GM10266 (cell line): Measurements from ENCODE around the gene NACC1.
"Not testable (repeated sequence)": the region's sequence is repeated elsewhere in the genome, so short reads cannot be mapped to it uniquely, and the experiment has no call there.

ENCODE experiments used
- DNase-seq: peaks from one replicate; pipeline ENCODE4 v3.0.0; 2012; ENCODE audit errors: extremely low spot score
- TF ChIP-seq, protein P1 (sequence below): IDR thresholded peaks from 2 replicates; pipeline ENCODE4 v1.5.1; 2012; ENCODE audit warnings: mild to moderate bottlenecking, low read depth; ENCODE audit not compliant: control insufficient read depth, insufficient read depth; ENCODE audit errors: missing control alignments

NACC1 gene

DNA sequence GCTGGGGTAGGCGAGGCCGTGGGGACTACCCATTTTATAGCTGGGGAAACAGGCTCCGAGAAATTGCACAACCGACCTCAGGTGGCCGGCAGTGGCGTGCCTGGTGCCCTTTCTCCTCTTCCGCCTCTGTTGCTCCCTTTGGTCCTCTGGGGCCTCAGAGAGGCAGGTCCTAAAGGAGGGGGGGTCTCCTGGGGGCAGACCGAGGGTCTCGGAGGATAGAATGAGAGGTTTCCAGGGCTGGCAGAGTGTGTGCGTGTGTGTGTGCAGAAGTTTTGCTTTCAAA, 20.8 kb downstream of the NACC1 start:
- DNase-seq: no peak
- TF ChIP-seq, protein P1, sequence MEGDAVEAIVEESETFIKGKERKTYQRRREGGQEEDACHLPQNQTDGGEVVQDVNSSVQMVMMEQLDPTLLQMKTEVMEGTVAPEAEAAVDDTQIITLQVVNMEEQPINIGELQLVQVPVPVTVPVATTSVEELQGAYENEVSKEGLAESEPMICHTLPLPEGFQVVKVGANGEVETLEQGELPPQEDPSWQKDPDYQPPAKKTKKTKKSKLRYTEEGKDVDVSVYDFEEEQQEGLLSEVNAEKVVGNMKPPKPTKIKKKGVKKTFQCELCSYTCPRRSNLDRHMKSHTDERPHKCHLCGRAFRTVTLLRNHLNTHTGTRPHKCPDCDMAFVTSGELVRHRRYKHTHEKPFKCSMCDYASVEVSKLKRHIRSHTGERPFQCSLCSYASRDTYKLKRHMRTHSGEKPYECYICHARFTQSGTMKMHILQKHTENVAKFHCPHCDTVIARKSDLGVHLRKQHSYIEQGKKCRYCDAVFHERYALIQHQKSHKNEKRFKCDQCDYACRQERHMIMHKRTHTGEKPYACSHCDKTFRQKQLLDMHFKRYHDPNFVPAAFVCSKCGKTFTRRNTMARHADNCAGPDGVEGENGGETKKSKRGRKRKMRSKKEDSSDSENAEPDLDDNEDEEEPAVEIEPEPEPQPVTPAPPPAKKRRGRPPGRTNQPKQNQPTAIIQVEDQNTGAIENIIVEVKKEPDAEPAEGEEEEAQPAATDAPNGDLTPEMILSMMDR: no peak

DNA sequence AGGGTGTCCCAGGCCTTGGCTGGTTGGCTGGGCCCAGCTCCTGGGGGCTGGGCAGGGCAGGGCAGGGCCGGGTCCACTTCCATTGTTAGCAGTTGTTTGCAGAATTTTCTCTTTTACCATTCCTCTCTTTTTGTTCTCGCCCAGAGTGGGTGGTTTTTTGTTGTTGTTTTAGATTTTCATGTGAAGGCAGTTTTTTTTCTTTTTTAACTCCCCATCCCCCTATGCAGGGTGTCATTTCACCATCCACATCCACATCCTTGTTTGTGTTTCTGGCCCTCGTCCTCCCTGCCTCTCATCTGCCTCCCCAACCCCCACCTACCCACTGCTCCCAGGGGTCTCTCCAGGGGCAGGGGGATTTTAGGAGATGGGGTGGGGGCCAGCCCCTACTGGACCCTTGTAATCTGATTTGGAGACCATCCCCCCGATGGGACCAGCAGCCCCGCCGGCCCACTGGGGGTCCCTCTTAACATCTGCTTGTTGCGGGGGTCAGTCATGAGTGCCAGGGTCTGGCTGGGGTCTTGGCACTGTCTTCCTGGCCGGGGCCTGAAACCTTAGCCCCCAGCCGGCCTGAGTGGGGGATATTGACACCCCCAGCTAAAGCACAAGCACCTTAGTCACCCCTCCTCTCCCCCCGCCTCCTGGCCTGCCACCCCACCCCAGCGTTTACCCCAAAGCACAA, 21.7 kb downstream of the NACC1 start:
- TF ChIP-seq, protein P1: no peak
- DNase-seq: no peak

GRCh38 chr19:13146763-13147563, 28.9 kb downstream of the NACC1 start:
- TF ChIP-seq, protein P1: no peak
- no peak for DNase-seq

GRCh38 chr19:13149173-13149627, 31.1 kb downstream of the NACC1 start:
- not testable (repeated sequence) for DNase-seq

DNA sequence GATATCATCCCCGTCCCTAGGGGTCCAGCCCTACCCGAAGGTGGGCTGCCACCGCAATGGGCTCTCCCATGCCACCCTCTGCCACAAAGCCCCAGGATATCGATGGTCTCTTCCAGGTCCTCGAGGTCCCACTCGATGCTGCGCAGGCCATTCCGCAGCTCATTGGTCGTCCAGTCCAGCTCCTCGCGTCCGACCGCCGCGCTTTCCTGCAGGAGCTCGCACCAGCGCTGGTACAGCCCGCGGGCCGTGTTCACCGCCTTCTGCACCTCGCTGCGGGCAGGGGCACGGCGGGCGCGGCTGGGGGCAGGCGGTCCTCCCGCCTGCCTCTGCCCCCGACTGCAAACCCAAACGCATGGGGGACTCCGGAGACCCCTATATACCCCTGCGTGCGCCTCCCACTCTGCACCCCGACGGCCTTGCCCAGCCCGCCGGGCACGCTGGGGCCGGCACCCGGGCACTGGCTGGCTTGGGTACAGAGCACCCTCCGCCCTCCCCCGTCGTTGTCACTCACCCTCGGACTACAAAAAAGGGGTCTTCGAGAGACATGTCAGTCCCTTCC, 31.6 kb downstream of the NACC1 start:
- DNase-seq: no peak
- TF ChIP-seq, protein P1: no peak

DNA sequence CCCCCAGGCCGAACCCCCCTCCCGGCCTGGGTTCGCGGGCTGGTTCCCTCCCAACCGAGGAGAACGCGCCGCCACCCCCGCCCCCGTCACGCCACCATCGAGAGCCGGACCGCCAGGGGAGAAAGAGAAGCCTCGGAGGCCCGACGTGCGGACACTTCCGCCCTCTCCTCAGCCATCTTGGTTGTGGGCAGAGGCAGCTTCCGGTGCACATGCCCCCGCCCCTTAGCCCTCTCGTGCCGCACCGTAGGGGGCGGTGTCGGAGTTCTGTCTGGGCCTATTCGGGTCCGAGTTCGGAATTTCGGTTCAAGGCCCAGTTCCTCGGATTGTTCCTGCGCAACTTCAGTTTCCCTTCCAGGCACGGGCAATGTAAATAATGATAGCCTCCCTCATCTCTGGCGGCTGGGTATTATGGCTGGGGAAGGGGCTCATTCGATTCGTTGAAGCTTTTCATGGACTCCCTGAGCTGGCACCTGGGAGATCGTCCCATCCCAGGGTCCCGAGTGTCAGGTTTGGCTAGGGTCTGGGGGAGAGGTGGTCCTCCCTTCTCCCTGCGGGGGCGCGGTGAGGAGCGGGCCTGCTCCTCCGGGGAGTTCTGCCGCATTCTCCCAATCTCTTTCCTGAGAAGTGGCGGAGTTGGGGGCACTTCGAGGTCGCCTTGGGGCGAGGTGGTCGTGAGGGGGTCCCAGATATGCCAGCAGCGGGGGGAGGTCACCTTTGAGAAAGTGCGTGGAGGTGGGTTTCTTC, 32.3 kb downstream of the NACC1 start, which contains the start of the genes IER2 and STX10:
IER2 (plus strand) TSS at position 225 of the 744 bp plus-strand sequence. CDS start 2,776 bp downstream, outside the sequence.
STX10 (minus strand) TSS at position 189 of the 744 bp plus-strand sequence. CDS start 202 bp downstream, outside the sequence.
- TF ChIP-seq, protein P1: peak; percentile 58
- DNase-seq: peak; percentile 96

DNA sequence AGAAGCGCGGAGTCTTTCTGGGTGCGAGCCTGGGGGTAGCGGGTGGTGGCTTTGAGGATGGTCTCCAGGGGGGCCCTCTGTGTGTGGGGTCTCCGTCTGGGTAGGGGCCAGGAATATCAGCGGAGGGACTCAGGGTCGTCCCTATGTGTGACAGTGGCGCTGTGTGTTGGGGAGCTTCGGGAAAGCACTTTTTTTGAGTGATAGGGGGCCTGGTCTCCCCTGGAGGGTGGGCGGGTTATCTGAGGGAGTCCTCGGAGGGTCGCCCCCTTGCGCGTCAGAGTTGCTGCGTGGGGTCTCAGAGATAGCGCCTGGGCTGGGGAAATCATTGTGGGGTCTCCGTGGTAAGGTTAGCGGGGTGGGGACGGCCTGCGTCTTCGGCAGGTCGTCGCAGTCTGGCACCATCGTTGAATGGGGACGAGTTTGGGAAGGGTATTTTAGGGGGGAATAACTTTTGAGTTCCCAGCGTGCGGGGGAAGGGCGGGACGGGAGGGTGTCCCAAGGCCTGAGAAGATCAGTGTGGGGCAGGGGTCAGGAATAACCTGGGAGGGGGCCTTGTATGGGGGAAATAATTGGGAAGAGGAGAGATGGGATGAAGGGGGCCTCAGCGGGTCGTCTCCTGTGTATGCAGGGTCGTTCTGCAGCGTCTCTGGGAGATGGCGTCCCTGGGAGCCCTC, 33.0 kb downstream of the NACC1 start:
- no peak for DNase-seq

More for the DNA sequence above, 33.0 kb downstream of the NACC1 start:
- TF ChIP-seq, protein P1: no peak
